ES-I3 (cell line): Measurements from ENCODE around the gene RCAN2.
"Not testable (repeated sequence)": the region's sequence is repeated elsewhere in the genome, so short reads cannot be mapped to it uniquely, and the experiment has no call there.

Experiments
- H3K36me3 ChIP-seq: 2 replicates; pipeline ENCODE4 v1.6.1; 2013; ENCODE audit warnings: mild to moderate bottlenecking, low read length, control low read depth, moderate library complexity; ENCODE audit not compliant: insufficient read depth
- H3K4me1 ChIP-seq: 2 replicates; pipeline ENCODE4 v1.6.1; 2013; ENCODE audit warnings: mild to moderate bottlenecking, control low read depth, low read length; ENCODE audit not compliant: insufficient read depth
- H3K9ac ChIP-seq: 2 replicates; pipeline ENCODE4 v1.6.1; 2013; ENCODE audit warnings: low read depth, mild to moderate bottlenecking, low read length, moderate library complexity
- H3K9me3 ChIP-seq: 2 replicates; pipeline ENCODE4 v1.6.1; 2013; ENCODE audit warnings: mild to moderate bottlenecking, low read length, moderate library complexity; ENCODE audit not compliant: control insufficient read depth, insufficient read depth

The RCAN2 gene

DNA sequence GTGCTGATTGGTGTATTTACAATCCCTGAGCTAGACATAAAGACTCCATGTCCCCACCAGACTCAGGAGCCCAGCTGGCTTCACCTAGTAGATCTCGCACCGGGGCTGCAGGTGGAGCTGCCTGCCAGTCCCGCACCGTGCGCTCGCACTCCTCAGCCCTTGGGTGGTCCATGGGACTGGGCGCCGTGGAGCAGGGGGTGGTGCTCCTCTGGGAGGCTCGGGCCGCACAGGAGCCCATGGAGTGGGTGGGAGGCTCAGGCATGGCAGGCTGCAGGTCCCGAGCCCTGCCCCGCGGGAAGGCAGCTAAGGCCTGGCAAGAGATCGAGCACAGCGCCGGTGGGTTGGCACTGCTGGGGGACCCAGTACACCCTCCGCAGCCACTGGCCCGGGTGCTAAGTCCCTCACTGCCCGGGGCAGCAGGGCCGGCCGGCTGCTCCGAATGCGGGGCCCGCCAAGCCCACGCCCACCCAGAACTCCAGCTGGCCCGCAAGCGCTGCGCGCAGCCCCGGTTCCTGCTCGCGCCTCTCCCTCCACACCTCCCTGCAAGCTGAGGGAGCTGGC, 85.5 kb downstream of the RCAN2 start:
- H3K9ac ChIP-seq, H3K4me1 ChIP-seq, H3K9me3 ChIP-seq, H3K36me3 ChIP-seq: not testable (repeated sequence)

DNA sequence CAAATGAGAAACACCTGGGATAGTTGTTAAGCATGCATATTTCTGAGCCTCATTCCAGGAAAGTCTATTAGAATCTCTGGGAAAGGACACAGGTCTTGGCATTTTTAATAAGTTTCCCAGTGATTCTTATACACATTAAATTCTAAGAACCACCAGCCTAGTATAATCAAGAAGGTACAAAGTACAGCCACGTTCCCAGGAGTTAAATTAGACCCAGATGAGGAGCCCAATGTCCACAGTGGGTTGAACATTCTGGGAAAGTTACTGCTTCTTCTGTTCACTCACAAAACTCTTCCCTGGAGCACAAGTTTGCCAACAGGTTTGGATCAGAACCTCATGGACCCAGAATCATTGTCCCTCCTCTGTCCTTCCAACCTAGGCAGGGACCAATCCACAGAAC, 90.4 kb downstream of the RCAN2 start:
- Histone ChIP-seq H3K9ac (no peak overlapping the region), H3K36me3 (no peaks in the 10 kb centered on the region), H3K4me1 (no peaks in the 10 kb centered on the region), H3K9me3 (no peaks in the 10 kb centered on the region)

DNA sequence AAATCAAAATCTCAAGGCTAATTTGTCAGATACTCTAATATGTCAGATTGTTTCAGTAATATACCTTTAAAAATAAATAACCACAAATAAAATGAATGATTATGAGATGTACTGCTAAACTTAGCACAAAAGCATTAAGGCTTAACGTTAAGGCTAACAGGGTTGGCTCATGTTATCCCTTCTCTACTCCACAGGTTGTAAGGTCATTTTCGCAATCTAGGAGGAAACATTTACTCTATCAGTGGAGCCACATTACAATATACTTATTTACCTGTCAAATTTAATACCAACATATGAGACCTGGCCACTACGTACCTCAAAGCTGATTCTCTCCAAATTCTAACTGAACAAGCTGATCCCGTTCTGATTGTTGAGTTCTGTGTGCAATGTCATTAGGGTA, 95.7 kb downstream of the RCAN2 start:
- Histone ChIP-seq H3K4me1 (no peaks in the 10 kb centered on the region), H3K9ac (no peak overlapping the region), H3K9me3 (no peaks in the 10 kb centered on the region), H3K36me3 (no peaks in the 10 kb centered on the region)

DNA sequence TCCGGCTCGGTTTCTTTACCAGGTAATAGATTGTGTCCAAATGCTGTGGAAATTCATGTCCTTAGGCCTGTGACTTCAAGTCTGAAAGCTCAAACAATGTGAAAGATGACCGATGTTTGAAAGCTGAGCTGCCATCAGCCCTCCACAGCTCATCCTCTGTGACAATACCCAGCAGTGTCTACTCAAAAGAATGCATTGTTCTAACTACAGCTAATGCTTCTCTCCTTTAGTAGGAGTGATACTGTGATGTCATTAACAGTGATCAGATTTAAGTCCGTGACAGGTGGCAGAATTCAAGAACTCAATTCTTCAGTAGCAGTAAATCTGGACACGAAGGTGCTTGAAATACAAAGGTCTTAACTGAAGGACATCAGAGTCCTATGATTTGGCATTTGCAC, 97.3 kb downstream of the RCAN2 start:
- no peaks in the 10 kb centered on the region for H3K4me1 ChIP-seq
- H3K9ac ChIP-seq = no peak overlapping the region
- no peaks in the 10 kb centered on the region for H3K9me3 ChIP-seq
- H3K36me3 ChIP-seq = no peaks in the 10 kb centered on the region

DNA sequence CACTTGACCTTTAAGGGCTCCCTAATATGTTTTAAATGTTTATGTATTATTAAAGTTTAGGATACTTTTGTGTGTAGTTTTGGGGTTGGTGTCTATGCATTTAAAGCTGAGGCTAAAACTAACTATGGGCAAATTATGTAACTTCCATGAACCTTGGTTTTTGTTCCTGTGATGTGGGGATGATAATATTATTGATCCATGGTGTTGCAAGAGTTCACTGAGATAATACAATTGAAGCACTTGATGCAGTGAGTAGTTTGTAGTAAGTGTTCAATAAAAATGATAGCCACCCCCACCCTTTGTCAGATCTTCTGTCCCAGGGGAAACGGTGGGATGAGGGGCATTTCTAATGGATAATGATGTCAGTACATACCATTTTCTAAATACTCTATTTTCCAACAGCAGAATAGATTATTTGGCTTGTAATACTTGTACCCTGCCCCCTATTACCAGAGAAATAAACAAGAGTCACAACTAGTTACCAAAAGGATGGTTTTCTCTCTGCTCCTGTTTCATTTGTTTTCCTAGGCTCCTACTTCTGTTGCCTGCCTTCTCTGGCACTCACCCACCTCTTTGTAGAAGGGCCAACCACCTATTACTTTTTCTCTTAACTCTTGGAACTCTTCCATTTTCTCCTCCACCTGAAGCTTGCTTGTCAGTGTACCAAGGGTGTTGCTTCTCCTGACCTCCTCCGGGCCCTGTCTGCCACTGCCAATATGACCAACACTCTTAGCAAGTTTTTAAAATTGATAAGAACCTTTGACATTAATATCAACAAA, 97.9 kb downstream of the RCAN2 start:
- Histone ChIP-seq H3K9ac (no peak overlapping the region), H3K36me3 (no peaks in the 10 kb centered on the region), H3K9me3 (no peaks in the 10 kb centered on the region), H3K4me1 (no peaks in the 10 kb centered on the region)

DNA sequence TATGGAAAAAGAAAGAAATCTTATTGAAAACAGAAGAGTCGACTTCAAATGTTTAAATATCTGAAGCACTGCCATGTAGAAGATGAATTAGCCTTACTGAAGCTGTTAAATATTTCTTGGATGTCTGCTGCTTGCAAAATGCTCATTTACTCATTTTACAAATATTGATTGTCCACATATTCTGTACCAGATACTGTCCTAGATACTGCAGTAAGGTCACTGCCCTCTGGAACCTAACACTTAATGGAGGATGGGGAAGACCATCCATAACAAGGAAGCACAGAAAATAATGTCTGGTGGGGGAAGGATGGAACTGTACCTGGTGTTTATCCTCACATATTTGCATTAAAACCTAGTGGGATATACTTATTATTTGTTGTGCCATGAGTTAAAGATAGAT, 99.0 kb downstream of the RCAN2 start:
- Histone ChIP-seq H3K36me3 (no peaks in the 10 kb centered on the region), H3K4me1 (no peaks in the 10 kb centered on the region), H3K9me3 (no peaks in the 10 kb centered on the region), H3K9ac (no peak overlapping the region)

DNA sequence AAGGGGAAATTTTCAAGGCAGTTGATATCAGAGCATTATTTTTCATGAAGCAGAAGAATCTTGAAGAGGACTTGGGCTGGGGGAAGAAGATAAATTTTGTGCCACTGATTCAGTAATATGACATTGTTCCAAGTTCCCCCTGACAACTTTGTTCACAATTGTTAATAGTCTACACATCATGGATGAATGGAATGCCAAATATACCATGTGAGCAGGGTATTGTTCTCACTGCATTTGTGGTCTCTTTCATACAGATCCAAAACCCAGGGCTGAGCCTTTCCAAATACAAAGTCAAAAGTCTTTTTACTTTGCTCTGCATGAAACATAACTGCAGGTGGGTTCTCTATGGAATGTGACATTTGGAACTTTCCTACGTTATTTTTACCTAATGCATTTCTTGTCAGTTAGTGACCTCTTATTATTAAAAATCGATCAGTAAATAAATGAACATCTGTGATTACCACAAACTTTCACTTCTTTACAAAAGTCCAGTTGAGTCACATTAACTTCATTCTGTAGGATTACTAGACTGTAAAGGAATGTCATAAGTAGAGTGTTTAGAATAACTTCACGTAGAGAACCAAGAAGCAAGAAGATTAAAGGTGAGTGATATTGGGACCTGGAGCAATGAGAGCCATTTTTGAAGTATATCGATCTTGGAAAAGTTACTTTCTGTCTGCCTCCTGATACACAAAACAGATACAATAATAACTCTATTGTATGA, 100.9 kb downstream of the RCAN2 start:
- H3K4me1 ChIP-seq = no peaks in the 10 kb centered on the region
- H3K36me3 ChIP-seq = no peaks in the 10 kb centered on the region
- no peak overlapping the region for H3K9ac ChIP-seq
- no peaks in the 10 kb centered on the region for H3K9me3 ChIP-seq

DNA sequence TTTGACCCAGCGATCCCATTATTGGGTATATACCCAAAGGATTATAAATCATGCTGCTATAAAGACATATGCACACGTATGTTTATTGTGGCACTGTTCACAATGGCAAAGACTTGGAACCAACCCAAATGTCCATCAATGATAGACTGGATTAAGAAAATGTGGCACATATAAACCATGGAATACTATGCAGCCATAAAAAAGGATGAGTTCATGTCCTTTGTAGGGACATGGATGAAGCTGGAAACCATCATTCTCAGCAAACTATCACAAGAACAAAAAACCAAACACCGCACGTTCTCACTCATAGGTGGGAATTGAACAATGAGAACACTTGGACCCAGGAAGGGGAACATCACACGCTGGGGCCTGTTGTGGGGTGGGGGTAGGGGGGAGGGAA, 103.5 kb downstream of the RCAN2 start:
- H3K9me3 ChIP-seq, H3K4me1 ChIP-seq, H3K36me3 ChIP-seq, H3K9ac ChIP-seq: not testable (repeated sequence)

DNA sequence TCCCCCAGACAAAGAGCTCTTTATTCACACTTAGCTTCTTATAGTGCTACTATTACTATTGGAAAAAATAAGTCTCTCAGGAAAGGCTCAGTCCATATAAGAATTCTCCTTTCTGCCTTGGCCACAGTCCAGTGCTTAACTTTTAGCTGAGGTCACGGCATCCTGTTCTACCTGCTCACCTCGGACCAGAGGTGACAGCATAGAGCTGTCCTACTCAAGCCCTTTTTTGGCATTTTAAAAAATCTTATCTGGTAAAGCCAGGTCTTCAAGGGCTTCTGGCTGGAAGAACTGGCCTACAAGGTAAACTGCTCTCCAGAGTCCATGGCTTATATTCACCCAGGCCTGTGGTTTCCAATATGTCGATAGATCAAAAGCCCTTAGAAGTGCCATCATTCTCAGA, 109.7 kb downstream of the RCAN2 start:
- Histone ChIP-seq H3K9ac (no peak overlapping the region), H3K9me3 (no peaks in the 10 kb centered on the region), H3K4me1 (no peaks in the 10 kb centered on the region), H3K36me3 (no peaks in the 10 kb centered on the region)

DNA sequence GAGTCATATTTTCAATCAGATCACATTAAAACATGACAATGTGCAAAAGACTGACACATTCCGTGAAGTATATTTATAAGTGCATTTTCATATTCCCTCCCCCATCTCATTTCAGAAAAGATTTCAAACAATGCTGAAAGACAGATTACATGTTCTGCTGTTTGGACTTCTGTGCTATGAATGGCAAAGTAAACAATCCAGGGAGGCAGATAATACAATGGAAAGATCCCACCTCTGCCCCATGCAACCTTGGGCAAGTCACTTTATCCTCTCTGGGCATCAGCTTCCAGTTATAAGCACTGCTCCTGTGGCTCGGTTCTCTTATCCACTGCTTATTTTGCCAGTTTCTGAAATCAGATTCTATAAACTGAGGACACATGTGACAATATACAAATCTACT, 110.2 kb downstream of the RCAN2 start:
- H3K4me1 ChIP-seq = no peaks in the 10 kb centered on the region
- H3K9me3 ChIP-seq = no peaks in the 10 kb centered on the region
- H3K9ac ChIP-seq = no peak overlapping the region
- no peaks in the 10 kb centered on the region for H3K36me3 ChIP-seq

DNA sequence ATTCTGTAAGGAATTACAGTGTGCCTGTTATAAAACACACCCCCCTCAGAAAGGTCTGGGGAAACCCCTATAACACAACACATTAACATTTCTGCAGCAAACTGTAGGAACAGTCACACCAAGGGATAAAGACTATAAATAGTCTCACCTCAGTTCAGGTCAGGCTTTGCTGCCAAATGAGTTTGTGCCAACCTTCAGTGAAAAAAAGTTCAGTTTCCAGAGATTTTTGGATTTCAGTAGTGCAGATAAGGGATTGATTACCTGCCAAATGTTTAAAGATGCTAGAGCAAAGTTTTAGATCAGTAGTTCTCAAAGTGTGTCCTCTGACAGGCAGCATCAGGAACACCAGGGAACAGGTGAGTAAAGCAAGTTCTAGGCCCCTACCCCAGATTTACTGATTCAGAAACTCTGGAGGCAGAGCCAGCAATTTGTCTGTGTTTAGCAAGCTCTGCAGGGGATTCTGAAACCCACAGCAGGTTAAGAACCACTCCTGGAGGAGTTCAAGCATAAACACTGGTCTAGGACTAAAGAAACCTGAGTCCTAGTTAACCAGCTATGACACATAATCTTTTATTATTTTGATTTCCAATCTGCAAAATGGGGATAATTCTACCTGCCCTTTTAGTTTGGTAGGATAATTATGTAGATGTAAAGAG, 111.0 kb downstream of the RCAN2 start:
- Histone ChIP-seq H3K9me3 (no peaks in the 10 kb centered on the region), H3K36me3 (no peaks in the 10 kb centered on the region), H3K4me1 (no peaks in the 10 kb centered on the region), H3K9ac (no peak overlapping the region)

DNA sequence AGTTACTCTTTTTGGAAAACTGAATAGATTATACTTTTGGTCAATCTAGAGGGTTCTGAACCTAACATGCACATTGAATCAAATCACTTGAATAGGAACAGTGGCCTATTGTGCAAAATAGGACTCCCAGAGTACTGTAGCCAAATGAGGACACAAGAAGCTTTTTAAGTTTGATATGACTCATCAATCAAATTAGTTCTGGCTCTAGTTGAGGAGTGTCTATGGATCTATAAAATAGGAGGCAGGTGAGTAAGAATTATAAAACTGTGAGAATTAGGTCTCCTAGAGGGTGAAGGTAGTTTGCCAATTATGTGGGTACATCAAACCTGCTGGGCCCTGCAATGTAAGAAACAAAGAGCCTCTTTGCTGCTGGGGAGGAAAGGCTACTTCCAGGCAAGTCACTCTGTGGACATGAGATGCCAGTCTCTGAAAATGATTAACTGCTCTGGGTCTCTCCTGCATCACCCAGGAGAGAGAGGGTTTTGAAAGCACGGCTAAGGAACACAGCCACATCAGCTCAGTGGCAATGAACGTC, 112.3 kb downstream of the RCAN2 start:
- no peak overlapping the region for H3K9ac ChIP-seq
- no peaks in the 10 kb centered on the region for H3K36me3 ChIP-seq
- no peaks in the 10 kb centered on the region for H3K9me3 ChIP-seq
- H3K4me1 ChIP-seq = no peaks in the 10 kb centered on the region

DNA sequence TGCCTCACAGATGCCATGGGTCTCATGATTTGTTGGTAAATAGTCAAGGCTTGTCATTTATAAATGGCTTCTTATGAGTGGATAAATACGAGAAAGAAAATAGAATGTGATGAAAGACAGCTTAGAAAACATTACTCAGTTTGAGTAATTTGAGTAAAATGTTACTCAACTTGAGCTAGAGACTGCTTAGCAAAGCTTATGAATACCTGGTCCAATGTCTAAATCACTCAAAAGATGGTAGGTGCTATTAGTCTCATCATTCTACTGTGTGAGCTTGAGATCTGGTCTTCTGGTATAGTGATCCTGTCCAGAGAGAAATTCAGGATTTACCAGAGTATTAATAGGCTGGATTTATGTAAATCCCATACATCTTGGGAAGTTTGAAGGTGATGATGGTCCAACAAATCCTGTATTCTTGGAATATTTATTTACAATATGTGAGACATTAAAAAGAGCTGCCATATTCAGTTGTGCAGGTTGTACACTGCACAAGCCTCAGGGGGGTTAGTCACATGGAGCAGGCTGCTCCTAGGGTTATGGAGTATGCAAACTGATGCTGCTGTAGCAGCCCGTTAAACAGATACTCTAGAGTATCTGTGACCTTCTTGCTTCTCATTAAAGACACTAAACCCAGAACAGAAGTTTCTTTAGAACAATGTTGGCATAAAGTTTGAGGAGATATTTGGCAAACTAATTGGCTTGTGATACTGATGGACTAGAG, 112.9 kb downstream of the RCAN2 start:
- Histone ChIP-seq H3K4me1 (no peaks in the 10 kb centered on the region), H3K9me3 (no peaks in the 10 kb centered on the region), H3K9ac (no peak overlapping the region), H3K36me3 (no peaks in the 10 kb centered on the region)

DNA sequence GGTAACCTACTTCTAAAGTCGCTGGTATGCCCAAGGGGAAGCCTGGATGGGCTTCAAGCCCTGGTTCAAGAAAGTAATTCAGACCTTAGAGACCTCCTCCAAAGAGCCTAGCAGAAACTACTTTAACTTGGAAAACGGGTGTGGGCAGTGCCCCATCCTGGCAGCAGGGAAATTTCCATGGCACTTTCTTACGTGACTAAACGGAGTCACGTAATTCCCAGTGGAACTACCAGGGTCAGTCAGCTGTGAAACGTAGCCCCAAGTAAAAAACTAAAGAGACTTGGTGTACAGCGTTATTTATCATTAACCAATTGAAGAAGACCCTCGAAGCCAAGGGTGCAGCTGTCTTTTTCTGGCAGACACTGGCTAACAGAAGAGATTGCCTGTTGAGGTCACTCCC, 114.0 kb downstream of the RCAN2 start:
- Histone ChIP-seq H3K4me1 (no peaks in the 10 kb centered on the region), H3K9ac (no peak overlapping the region)

More for the DNA sequence above, 114.0 kb downstream of the RCAN2 start:
- Histone ChIP-seq H3K9me3 (no peaks in the 10 kb centered on the region), H3K36me3 (no peaks in the 10 kb centered on the region)
